H1 (cell line): ENCODE measurements around the gene TMED4. TPM values are rescaled to one million over a fixed set of nuclear protein-coding genes. Genes with fewer than 3 reads are reported as not detected.

Source experiments
- CTCF ChIA-PET: fragments of 300-600 bp; sonication (Branson Sonifier 250); formaldehyde crosslinking; loops from one replicate; lab custom pipeline; 2021; ENCODE audit not compliant: partially characterized antibody; lab: Charles Lee
- POLR2A ChIA-PET: fragments of 300-600 bp; sonication (Branson Sonifier 250); formaldehyde crosslinking; loops from one replicate; lab custom pipeline; 2021; ENCODE audit warnings: inconsistent platforms; ENCODE audit not compliant: partially characterized antibody; lab: Charles Lee
- DNase-seq, 2 experiments: peaks; one replicate each; pipeline versions ENCODE4 v3.0.0 to v3.0.0-alpha.2; 2010 to 2022; ENCODE audit warnings: low spot score in 2 of 2, low read depth in 1 of 2, mixed read lengths in 1 of 2
- FAIRE-seq: peaks from 2 replicates; lab custom pipeline; 2011; peaks lifted over from hg19 to GRCh38; lab: Jason Lieb, UNC
- H2AFZ ChIP-seq: 2 replicates; pipeline ENCODE4 v1.8.1; 2012; ENCODE audit warnings: low read length, inconsistent platforms
- H2AK5ac ChIP-seq: 2 replicates; pipeline ENCODE4 v1.6.1; 2013; ENCODE audit warnings: low read depth, low read length
- H2BK120ac ChIP-seq: replicated peaks from 2 replicates; pipeline ENCODE3; 2013; ENCODE audit warnings: low read depth, low read length, inconsistent platforms
- H2BK12ac ChIP-seq: 2 replicates; pipeline ENCODE4 v1.6.1; 2013; ENCODE audit warnings: low read depth, low read length
- H2BK15ac ChIP-seq: 2 replicates; pipeline ENCODE4 v1.6.1; 2013; ENCODE audit warnings: low read length
- H2BK20ac ChIP-seq: 2 replicates; pipeline ENCODE4 v1.6.1; 2013; ENCODE audit warnings: low read length
- H2BK5ac ChIP-seq: 2 replicates; pipeline ENCODE4 v1.6.1; 2013; ENCODE audit warnings: low read depth, low read length
- H3K14ac ChIP-seq: 2 replicates; pipeline ENCODE4 v1.6.1; 2013; ENCODE audit warnings: inconsistent platforms; ENCODE audit not compliant: insufficient read length
- H3K18ac ChIP-seq: 2 replicates; pipeline ENCODE4 v1.6.1; 2013; ENCODE audit warnings: low read length; ENCODE audit errors: extremely low read depth
- H3K23ac ChIP-seq: 2 replicates; pipeline ENCODE4 v1.6.1; 2013; ENCODE audit warnings: inconsistent platforms; ENCODE audit not compliant: insufficient read length
- H3K23me2 ChIP-seq: 2 replicates; pipeline ENCODE4 v1.6.1; 2013; ENCODE audit warnings: low read depth, low read length
- H3K27ac ChIP-seq: 2 replicates; pipeline ENCODE4 v1.6.1; 2011; ENCODE audit warnings: low read depth, low read length, inconsistent platforms
- H3K27me3 ChIP-seq, 4 experiments: replicated peaks in 1 of 4; 1 replicate in 1 of 4; 2 replicates in 3 of 4; pipeline versions ENCODE4 v1.6.1 to v1.8.1; 2011 to 2013; ENCODE audit warnings: low read length in 3 of 4, mild to moderate bottlenecking in 3 of 4, inconsistent platforms in 2 of 4, mixed read lengths in 2 of 4, moderate library complexity in 1 of 4; ENCODE audit not compliant: control insufficient read depth in 3 of 4, insufficient read depth in 3 of 4; ENCODE audit errors: extremely low read depth in 1 of 4
- H3K36me3 ChIP-seq, 4 experiments: 2 replicates each; pipeline versions ENCODE4 v1.6.1 to v1.8.1; 2011 to 2013; ENCODE audit warnings: mild to moderate bottlenecking in 4 of 4, low read length in 3 of 4, moderate library complexity in 2 of 4, control low read depth in 1 of 4, inconsistent platforms in 1 of 4; ENCODE audit not compliant: insufficient read depth in 4 of 4, control insufficient read depth in 2 of 4
- H3K4ac ChIP-seq: replicated peaks from 2 replicates; pipeline ENCODE3; 2013; ENCODE audit warnings: low read length, low read depth, mixed read lengths, inconsistent platforms; ENCODE audit not compliant: insufficient read length
- H3K4me1 ChIP-seq, 4 experiments: replicated peaks in 1 of 4; 1 replicate in 1 of 4; 2 replicates in 3 of 4; pipeline versions ENCODE4 v1.6.1 to v1.8.1; 2011 to 2013; ENCODE audit warnings: low read length in 3 of 4, inconsistent platforms in 2 of 4, mixed read lengths in 1 of 4; ENCODE audit not compliant: insufficient read depth in 4 of 4, control insufficient read depth in 3 of 4
- H3K4me2 ChIP-seq, 2 experiments: 2 replicates each; pipeline versions ENCODE4 v1.6.1 to v1.8.1; 2011 to 2013; ENCODE audit warnings: low read depth in 2 of 2, low read length in 2 of 2, control low read depth in 1 of 2, inconsistent platforms in 1 of 2, mild to moderate bottlenecking in 1 of 2; ENCODE audit not compliant: insufficient read depth in 1 of 2
- H3K4me3 ChIP-seq, 4 experiments: fragments of 200-600, 300-600 bp in 1 of 4; sonication (generic), shearing (Covaris generic), sonication (Bioruptor Twin) in 1 of 4; 2 replicates each; pipeline versions ENCODE4 v1.5.1 to v1.8.1; 2011 to 2016; ENCODE audit warnings: low read length in 4 of 4, low read depth in 3 of 4, control low read depth in 2 of 4, inconsistent platforms in 2 of 4, mild to moderate bottlenecking in 2 of 4, mixed read lengths in 1 of 4, moderate library complexity in 1 of 4; ENCODE audit not compliant: insufficient read depth in 2 of 4; ENCODE audit errors: extremely low read depth in 1 of 4
- H3K56ac ChIP-seq: replicated peaks from 2 replicates; pipeline ENCODE3; 2013; ENCODE audit warnings: low read depth, mild to moderate bottlenecking, mixed read lengths, low read length, inconsistent platforms; ENCODE audit not compliant: insufficient read length
- H3K79me1 ChIP-seq: 2 replicates; pipeline ENCODE4 v1.6.1; 2013; ENCODE audit warnings: low read depth, low read length, control low read depth
- H3K79me2 ChIP-seq, 2 experiments: 2 replicates each; pipeline versions ENCODE4 v1.6.1 to v1.8.1; 2012 to 2013; ENCODE audit warnings: low read length in 2 of 2, mild to moderate bottlenecking in 2 of 2, inconsistent platforms in 1 of 2; ENCODE audit not compliant: insufficient read depth in 2 of 2, control insufficient read depth in 1 of 2
- H3K9ac ChIP-seq, 4 experiments: replicated peaks in 1 of 4; 1 replicate in 1 of 4; 2 replicates in 3 of 4; pipeline versions ENCODE4 v1.6.1 to v1.8.1; 2011 to 2013; ENCODE audit warnings: low read depth in 3 of 4, low read length in 3 of 4, control low read depth in 2 of 4, mild to moderate bottlenecking in 2 of 4, moderate library complexity in 2 of 4, inconsistent platforms in 1 of 4; ENCODE audit errors: extremely low read depth in 1 of 4
- H3K9me3 ChIP-seq, 2 experiments: 2 replicates each; pipeline versions ENCODE4 v1.6.1 to v1.8.1; 2012 to 2013; ENCODE audit warnings: mild to moderate bottlenecking in 2 of 2, moderate library complexity in 2 of 2, control low read depth in 1 of 2, inconsistent platforms in 1 of 2, low read depth in 1 of 2, low read length in 1 of 2, mixed read lengths in 1 of 2; ENCODE audit not compliant: insufficient read depth in 2 of 2
- H4K20me1 ChIP-seq, 2 experiments: replicated peaks in 1 of 2; 2 replicates each; pipeline versions ENCODE3 to v1.8.1; 2011 to 2013; ENCODE audit warnings: inconsistent platforms in 2 of 2, low read length in 2 of 2, mild to moderate bottlenecking in 1 of 2; ENCODE audit not compliant: insufficient read depth in 2 of 2, control insufficient read depth in 1 of 2
- H4K5ac ChIP-seq: 2 replicates; pipeline ENCODE4 v1.6.1; 2013; ENCODE audit warnings: low read length, low read depth, mixed read lengths, inconsistent platforms; ENCODE audit not compliant: insufficient read length
- H4K8ac ChIP-seq: 2 replicates; pipeline ENCODE4 v1.8.0; 2013; ENCODE audit warnings: mild to moderate bottlenecking, moderate library complexity, low read length, inconsistent platforms; ENCODE audit not compliant: insufficient read depth; ENCODE audit errors: extremely low read depth
- H4K91ac ChIP-seq: replicated peaks from 2 replicates; pipeline ENCODE3; 2013; ENCODE audit warnings: low read length, mixed read lengths, inconsistent platforms; ENCODE audit not compliant: insufficient read length
- HDAC6 ChIP-seq: IDR thresholded peaks from one replicate; pipeline ENCODE4 v1.7.1; 2012; ENCODE audit warnings: low read depth, mild to moderate bottlenecking, inconsistent platforms, low read length, moderate library complexity
- NRF1 ChIP-seq: IDR thresholded peaks from 2 replicates; pipeline ENCODE4 v1.6.1; 2011; ENCODE audit warnings: mild to moderate bottlenecking, low read depth, low read length, improper control_type of control experiment
- RNF2 ChIP-seq: fragments of 200-900, 300-1000 bp; sonication (generic); IDR thresholded peaks from 2 replicates; pipeline ENCODE4 v1.7.1; 2016; ENCODE audit warnings: borderline replicate concordance, low read depth, mild to moderate bottlenecking, antibody characterized with exemption, low read length; ENCODE audit not compliant: poor library complexity, severe bottlenecking; ENCODE audit errors: missing control alignments
- WGBS, 2 experiments: shearing (Covaris generic) in 1 of 2; methylation state at CpG; one replicate each; pipeline versions ENCODE4 v1.1.6 to v1.1.7; 2013 to 2015; ENCODE audit warnings: low lambda C conversion rate in 2 of 2, mixed read lengths in 2 of 2, inconsistent platforms in 1 of 2, low coverage in 1 of 2, missing lambda C conversion rate in 1 of 2; ENCODE audit not compliant: insufficient replicate concordance in 2 of 2, insufficient coverage in 1 of 2, insufficient read length in 1 of 2; ENCODE audit errors: extremely low coverage in 1 of 2, missing lambda C conversion rate in 1 of 2; 5-methylcytosine and 5-hydroxymethylcytosine counted together
- polyA plus RNA-seq, 7 experiments: library from polyadenylated mRNA; depleted of rRNA in 3 of 7; stranded (reverse) in 5 of 7; unstranded in 2 of 7; fragments of >200 nt in 5 of 7; fragments of 200-250 nt in 2 of 7; gene quantifications; 1 replicate in 5 of 7; 2 replicates in 1 of 7; 4 replicates in 1 of 7; pipeline versions ENCODE4 v1.2.1 to v1.2.3, GENCODE V29; 2011 to 2013; ENCODE audit warnings: missing spikeins in 2 of 7, mixed read lengths in 2 of 7
- total RNA-seq: library from RNA; stranded (reverse); fragmentation: NEBNext Ultra II Directional; extraction: Animal tissue kit (Norgen Biotek cat#: 25700); gene quantifications from 2 replicates; pipeline ENCODE4 v1.2.1, GENCODE V29; 2021

The TMED4 gene
- total and polyA plus RNA-seq, 2 of the 8 experiments (the other 6 are each of a cell fraction or from before 2014, with no cell fraction given), result 44.9 to 76.7 TPM

GRCh38 chr7:44566680-44567079 is 15.4 kb downstream of the TMED4 start:
- Histone ChIP-seq H2BK20ac (no peak overlapping the region), H3K4me3 (no peak overlapping the region), H4K5ac (no peak overlapping the region), H3K79me1 (no peaks in the 10 kb centered on the region), H3K79me2 (no peaks in the 10 kb centered on the region; a peak in 1 of 4 replicates), H2BK5ac (no peak overlapping the region), H3K27ac (no peak overlapping the region), H2AK5ac (no peak overlapping the region), H4K91ac (no peak overlapping the region)
- WGBS, 2 experiments, result 78% methylated on average over 3 of the region's 5 CpGs; no CpG with 5 or more reads in 1 of the 2 experiments
- POLR2A ChIA-PET, result interaction anchor here (1.2 to 7.5 kb wide), 5 partner anchors 10 to 134 kb away, joined by 3 to 51 read pairs (median 22); partner anchors contain the start of genes NUDCD3 and TMED4
- TF ChIP-seq NRF1 (no peak), HDAC6 (no peak), RNF2 (no peak)
- TF ChIP-seq, all 59 proteins: peak for 0
- H2AFZ ChIP-seq, result no peak overlapping the region
- H2BK12ac ChIP-seq, result no peak overlapping the region
- H4K8ac ChIP-seq, result no peak overlapping the region
- H3K56ac ChIP-seq, result no peak overlapping the region
- FAIRE-seq (no peak), DNase-seq (no peak)
- H3K14ac ChIP-seq, result no peak overlapping the region
- peaks cover 2 to 31% of the 10 kb centered on the region in 2 experiments for H4K20me1 ChIP-seq
- no peak overlapping the region for H3K4ac ChIP-seq
- peaks cover 41 to 64% (median 58%) of the 10 kb centered on the region in 4 experiments for H3K36me3 ChIP-seq
- no peaks in the 10 kb centered on the region for H3K9me3 ChIP-seq
- no peak overlapping the region for H3K23ac ChIP-seq
- no peaks in the 10 kb centered on the region for H3K23me2 ChIP-seq
- no peak overlapping the region for H2BK120ac ChIP-seq
- CTCF ChIA-PET, result interaction anchor here (0.9 to 10.2 kb wide), 7 partner anchors 10 to 184 kb away, joined by 3 to 98 read pairs (median 4); partner anchors contain the start of genes NPC1L1 and NUDCD3
- H2BK15ac ChIP-seq, result no peak overlapping the region
- no peak overlapping the region for H3K4me2 ChIP-seq
- H3K18ac ChIP-seq, result no peak overlapping the region
- no peaks in the 10 kb centered on the region; a peak in 1 of 7 replicates for H3K4me1 ChIP-seq
- no peaks in the 10 kb centered on the region for H3K27me3 ChIP-seq
- H3K9ac ChIP-seq, result no peak overlapping the region
